ENCODE data around the gene VASH1. TPM values are rescaled to one million over a fixed set of nuclear protein-coding genes. Genes with fewer than 3 reads are reported as not detected.

Gene VASH1
- polyA plus RNA-seq, 2 of the 4 experiments (the other 2 are of a cell fraction) = 2.1 to 6.0 TPM

DNA sequence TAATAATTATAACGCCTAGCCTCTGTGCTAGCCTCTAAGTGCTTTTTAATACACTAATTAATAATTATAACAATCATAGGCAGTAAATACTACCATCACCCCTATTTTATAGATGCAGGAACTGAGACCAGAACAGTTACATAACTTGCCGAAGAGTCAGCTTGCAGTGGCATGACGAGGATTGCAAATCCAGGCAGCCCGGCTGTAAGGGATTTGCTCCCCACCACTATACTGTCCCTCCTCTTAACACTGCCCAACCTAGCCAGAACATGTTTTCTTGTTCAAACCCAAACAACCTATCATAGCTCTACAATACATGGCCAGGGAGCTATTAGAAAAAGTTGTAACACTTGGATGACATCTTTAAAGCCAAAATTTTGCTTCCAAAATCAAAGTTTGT lies 33.9 kb upstream of the VASH1 start (continued):
- TF ChIP-seq, protein P1, sequence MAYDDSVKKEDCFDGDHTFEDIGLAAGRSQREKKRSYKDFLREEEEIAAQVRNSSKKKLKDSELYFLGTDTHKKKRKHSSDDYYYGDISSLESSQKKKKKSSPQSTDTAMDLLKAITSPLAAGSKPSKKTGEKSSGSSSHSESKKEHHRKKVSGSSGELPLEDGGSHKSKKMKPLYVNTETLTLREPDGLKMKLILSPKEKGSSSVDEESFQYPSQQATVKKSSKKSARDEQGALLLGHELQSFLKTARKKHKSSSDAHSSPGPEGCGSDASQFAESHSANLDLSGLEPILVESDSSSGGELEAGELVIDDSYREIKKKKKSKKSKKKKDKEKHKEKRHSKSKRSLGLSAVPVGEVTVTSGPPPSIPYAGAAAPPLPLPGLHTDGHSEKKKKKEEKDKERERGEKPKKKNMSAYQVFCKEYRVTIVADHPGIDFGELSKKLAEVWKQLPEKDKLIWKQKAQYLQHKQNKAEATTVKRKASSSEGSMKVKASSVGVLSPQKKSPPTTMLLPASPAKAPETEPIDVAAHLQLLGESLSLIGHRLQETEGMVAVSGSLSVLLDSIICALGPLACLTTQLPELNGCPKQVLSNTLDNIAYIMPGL (CRISPR knock-in tag; IDR thresholded peaks at IDR 0.05; ENCODE audit: borderline replicate concordance) = no peak
- no peak for TF ChIP-seq NFE2L2 (conservative IDR thresholded peaks at IDR 0.05; ENCODE audit: low read length)
- no peak for TF ChIP-seq CBX8 (IDR thresholded peaks at IDR 0.05)
- TF ChIP-seq, protein P2, sequence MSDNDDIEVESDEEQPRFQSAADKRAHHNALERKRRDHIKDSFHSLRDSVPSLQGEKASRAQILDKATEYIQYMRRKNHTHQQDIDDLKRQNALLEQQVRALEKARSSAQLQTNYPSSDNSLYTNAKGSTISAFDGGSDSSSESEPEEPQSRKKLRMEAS (IDR thresholded peaks at IDR 0.05) = no peak
- no peak for TF ChIP-seq RCOR1 (IDR thresholded peaks at IDR 0.05; ENCODE audit: low read depth, low read length)
- no peak for TF ChIP-seq EP300 (IDR thresholded peaks at IDR 0.05)

DNA sequence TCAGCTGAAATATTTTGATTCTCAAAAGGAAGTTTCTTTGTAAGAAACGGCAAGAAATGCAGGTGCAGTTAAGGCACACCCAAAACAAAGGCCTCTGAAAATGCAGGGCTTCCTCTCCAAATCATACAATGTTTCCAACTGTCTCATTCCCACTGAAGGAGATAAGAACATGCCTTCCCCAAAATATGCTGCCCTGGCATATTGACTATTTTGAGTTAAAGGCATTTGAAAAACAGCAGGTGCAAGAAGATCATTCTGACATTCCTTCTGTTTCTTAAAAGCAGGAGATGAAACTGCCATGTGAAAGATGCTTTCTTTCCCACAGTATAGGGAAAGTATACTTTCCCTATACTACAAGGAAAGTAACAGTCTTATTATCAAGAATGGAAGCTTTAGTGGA lies 33.4 kb upstream of the VASH1 start:
- no peak for DNase-seq (ENCODE audit: low read depth in 1 of 2, low spot score in 1 of 2)
- FAIRE-seq = no peak
- H3K4me1 ChIP-seq = no peaks in the 10 kb centered on the region
- 52% methylated on average over 1 of the region's 1 CpG for WGBS (ENCODE audit: missing lambda C conversion rate)
- CTCF ChIA-PET = interaction anchor here (1.2 kb wide), 1 partner anchor 18 kb away, joined by 4 read pairs; no protein-coding TSS in a partner anchor
- TF ChIP-seq MAFK (IDR thresholded peaks at IDR 0.05; ENCODE audit: partially characterized antibody) (peak; percentile 25), KDM1A (IDR thresholded peaks at IDR 0.05; ENCODE audit: low read depth) (no peak), RAD21 (conservative IDR thresholded peaks at IDR 0.05 in 1 of 2, IDR thresholded peaks at IDR 0.05 in 1 of 2) (no peak), MYC (IDR thresholded peaks at IDR 0.05; ENCODE audit: borderline replicate concordance, low read length) (no peak)
- TF ChIP-seq, protein P3, sequence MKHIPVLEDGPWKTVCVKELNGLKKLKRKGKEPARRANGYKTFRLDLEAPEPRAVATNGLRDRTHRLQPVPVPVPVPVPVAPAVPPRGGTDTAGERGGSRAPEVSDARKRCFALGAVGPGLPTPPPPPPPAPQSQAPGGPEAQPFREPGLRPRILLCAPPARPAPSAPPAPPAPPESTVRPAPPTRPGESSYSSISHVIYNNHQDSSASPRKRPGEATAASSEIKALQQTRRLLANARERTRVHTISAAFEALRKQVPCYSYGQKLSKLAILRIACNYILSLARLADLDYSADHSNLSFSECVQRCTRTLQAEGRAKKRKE (CRISPR knock-in tag; IDR thresholded peaks at IDR 0.05; ENCODE audit: low read depth) = no peak
- H3K27ac ChIP-seq = no peak overlapping the region
- POLR2A ChIA-PET = no interaction called here
- no peaks in the 10 kb centered on the region for H3K9me3 ChIP-seq
- H3K4me2 ChIP-seq = no peak overlapping the region
- no peak for ATAC-seq
- no peak overlapping the region for H3K4me3 ChIP-seq

DNA sequence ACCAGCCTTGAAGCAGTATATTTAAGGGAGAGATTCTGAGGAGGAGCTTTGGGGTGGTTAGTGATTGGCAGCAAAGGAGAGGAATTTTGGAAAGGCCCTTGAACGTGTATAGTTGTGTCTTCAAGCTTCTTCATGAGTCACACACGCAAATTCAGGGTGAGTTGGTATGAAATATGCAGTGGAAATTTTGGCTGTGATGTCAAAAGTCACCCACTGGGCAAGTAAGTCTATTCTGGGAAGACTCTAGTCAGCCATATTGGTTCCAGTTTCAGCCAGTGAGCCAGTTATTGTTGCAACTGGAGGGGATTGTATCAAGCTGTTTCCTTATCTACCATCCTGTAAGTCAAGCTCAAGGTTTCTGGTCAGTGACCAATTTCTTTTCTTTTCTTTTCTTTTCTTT lies 32.0 kb upstream of the VASH1 start:
- ChIA-PET POLR2A (no interaction called here), CTCF (no interaction called here)
- no peak for FAIRE-seq

More for the DNA sequence above, 32.0 kb upstream of the VASH1 start:
- WGBS (ENCODE audit: missing lambda C conversion rate) = 10% methylated on average over 2 of the region's 2 CpGs
- TF ChIP-seq NR3C1 (IDR thresholded peaks at IDR 0.05) (no peak), ZC3H11A (IDR thresholded peaks at IDR 0.05) (no peak), HEYL (CRISPR knock-in tag; IDR thresholded peaks at IDR 0.05) (no peak), TP53 (CRISPR knock-in tag; IDR thresholded peaks at IDR 0.05) (no peak), CBX8 (IDR thresholded peaks at IDR 0.05) (no peak), CBX2 (IDR thresholded peaks at IDR 0.05; ENCODE audit: borderline replicate concordance, low read depth) (no peak), HOXB5 (CRISPR knock-in tag; IDR thresholded peaks at IDR 0.05) (no peak), GATA3 (IDR thresholded peaks at IDR 0.05; ENCODE audit: borderline replicate concordance) (no peak), FOXS1 (CRISPR knock-in tag; IDR thresholded peaks at IDR 0.05) (no peak), ZNF302 (CRISPR knock-in tag; IDR thresholded peaks at IDR 0.05) (no peak), EHF (CRISPR knock-in tag; IDR thresholded peaks at IDR 0.05) (no peak), EHMT2 (IDR thresholded peaks at IDR 0.05; ENCODE audit: low read depth) (no peak), TFCP2L1 (CRISPR knock-in tag; IDR thresholded peaks at IDR 0.05) (no peak), JUNB (IDR thresholded peaks at IDR 0.05) (no peak), EP300 (IDR thresholded peaks at IDR 0.05) (no peak), CHD2 (IDR thresholded peaks at IDR 0.05; ENCODE audit: low read length, partially characterized antibody) (no peak), RCOR1 (IDR thresholded peaks at IDR 0.05; ENCODE audit: low read depth, low read length) (no peak)
- TF ChIP-seq, protein P4, sequence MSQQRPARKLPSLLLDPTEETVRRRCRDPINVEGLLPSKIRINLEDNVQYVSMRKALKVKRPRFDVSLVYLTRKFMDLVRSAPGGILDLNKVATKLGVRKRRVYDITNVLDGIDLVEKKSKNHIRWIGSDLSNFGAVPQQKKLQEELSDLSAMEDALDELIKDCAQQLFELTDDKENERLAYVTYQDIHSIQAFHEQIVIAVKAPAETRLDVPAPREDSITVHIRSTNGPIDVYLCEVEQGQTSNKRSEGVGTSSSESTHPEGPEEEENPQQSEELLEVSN (IDR thresholded peaks at IDR 0.05; ENCODE audit: borderline replicate concordance, low read depth) = no peak
- TF ChIP-seq, protein P5, sequence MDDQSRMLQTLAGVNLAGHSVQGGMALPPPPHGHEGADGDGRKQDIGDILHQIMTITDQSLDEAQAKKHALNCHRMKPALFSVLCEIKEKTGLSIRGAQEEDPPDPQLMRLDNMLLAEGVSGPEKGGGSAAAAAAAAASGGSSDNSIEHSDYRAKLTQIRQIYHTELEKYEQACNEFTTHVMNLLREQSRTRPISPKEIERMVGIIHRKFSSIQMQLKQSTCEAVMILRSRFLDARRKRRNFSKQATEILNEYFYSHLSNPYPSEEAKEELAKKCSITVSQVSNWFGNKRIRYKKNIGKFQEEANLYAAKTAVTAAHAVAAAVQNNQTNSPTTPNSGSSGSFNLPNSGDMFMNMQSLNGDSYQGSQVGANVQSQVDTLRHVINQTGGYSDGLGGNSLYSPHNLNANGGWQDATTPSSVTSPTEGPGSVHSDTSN (IDR thresholded peaks at IDR 0.05) = no peak
- TF ChIP-seq, protein P6, sequence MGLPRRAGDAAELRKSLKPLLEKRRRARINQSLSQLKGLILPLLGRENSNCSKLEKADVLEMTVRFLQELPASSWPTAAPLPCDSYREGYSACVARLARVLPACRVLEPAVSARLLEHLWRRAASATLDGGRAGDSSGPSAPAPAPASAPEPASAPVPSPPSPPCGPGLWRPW (IDR thresholded peaks at IDR 0.05) = no peak
- Histone ChIP-seq H3K4me1 (no peaks in the 10 kb centered on the region), H3K4me2 (no peak overlapping the region), H3K27ac (no peak overlapping the region), H3K4me3 (no peak overlapping the region), H3K9me3 (no peaks in the 10 kb centered on the region)
- ATAC-seq (no peak), DNase-seq (ENCODE audit: low read depth in 1 of 2, low spot score in 1 of 2) (no peak)
